Hair follicle dermal papilla cell (primary cell): Measurements from ENCODE around the gene LRP1. TPM values are rescaled to one million over a fixed set of nuclear protein-coding genes. Genes with fewer than 3 reads are reported as not detected.
A peak's percentile ranks its signal among the peaks of the same experiment; 100 is the strongest.

Source experiments
- small RNA-seq: library from RNA; depleted of rRNA; stranded (forward); fragments of <200 nt; gene quantifications from one replicate; pipeline ENCODE3, GENCODE V24; 2012
- total RNA-seq: library from RNA; depleted of rRNA; stranded (reverse); fragments of >200 nt; gene quantifications from 2 replicates; pipeline ENCODE4 v1.2.3, GENCODE V29; 2012

Gene LRP1
- total RNA-seq = 581 and 702 TPM in 2 replicates

GRCh38 chr12:57127726-57128518, at the start of gene LRP1:
TSS of gene LRP1 (plus strand) at chr12:57128483. CDS start at chr12:57128965, 482 bp downstream.

GRCh38 chr12:57078519-57079404, 49.5 kb upstream of the LRP1 start, which contains the start of gene NEMP1:
TSS of gene NEMP1 (minus strand) at chr12:57078791. CDS start at chr12:57078745, 46 bp downstream.

GRCh38 chr12:57088354-57089270, 39.7 kb upstream of the LRP1 start, which contains the start of gene NAB2:
TSS of gene NAB2 (plus strand) at chr12:57089114. CDS start at chr12:57089272, 158 bp downstream.

GRCh38 chr12:57111031-57111734, 17.1 kb upstream of the LRP1 start, which contains the start of gene STAT6:
TSS of gene STAT6 (minus strand) at chr12:57111362. CDS start at chr12:57108278, 3,084 bp downstream.

GRCh38 chr12:57146961-57147944, 19.0 kb downstream of the LRP1 start, which contains the start of gene LRP1-AS:
TSS of gene LRP1-AS (minus strand) at chr12:57147619.

GRCh38 chr12:57216014-57216911, 88.0 kb downstream of the LRP1 start, which contains the start of gene NXPH4:
TSS of gene NXPH4 (plus strand) at chr12:57216794. CDS start at chr12:57216970, 176 bp downstream.

GRCh38 chr12:57229634-57230380, 101.5 kb downstream of the LRP1 start, which contains the start of gene SHMT2:
TSS of gene SHMT2 (plus strand) at chr12:57229711. CDS start at chr12:57229779, 68 bp downstream.

GRCh38 chr12:57250956-57251355, 122.7 kb downstream of the LRP1 start, which contains the start of gene STAC3:
TSS of gene STAC3 (minus strand) at chr12:57251187. CDS start at chr12:57249636, 1,551 bp downstream.

Small RNA genes lying within 50 kb of the gene (small RNA-seq; reads per million reads assigned to genes)
- 1.2 reads per million, percentile 25 among the genes with 10 or more reads in this experiment for gene MIR1228

Other genes starting within 250 kb of the LRP1 start
- gene SDR9C7, start 194.1 kb upstream of the LRP1 start, total RNA-seq = not detected in 2 replicates
- gene RDH16, start 170.9 kb upstream of the LRP1 start, total RNA-seq = under 0.01 and 0.12 TPM in 2 replicates
- gene ZBTB39, start 121.9 kb upstream of the LRP1 start, total RNA-seq = 6.4 and 8.3 TPM in 2 replicates
- gene TAC3, start 112.0 kb upstream of the LRP1 start, total RNA-seq = not detected in 2 replicates
- 0.12 TPM in 1 of 2 replicates, not detected in the other for gene MYO1A, start 78.4 kb upstream of the LRP1 start, total RNA-seq
- gene NEMP1, start 49.7 kb upstream of the LRP1 start, total RNA-seq = 3.9 and 4.9 TPM in 2 replicates
- 49.7 and 51.2 TPM in 2 replicates for gene NAB2, start 39.4 kb upstream of the LRP1 start, total RNA-seq
- 129 and 138 TPM in 2 replicates for gene STAT6, start 17.1 kb upstream of the LRP1 start, total RNA-seq
- not detected in 2 replicates for gene LRP1-AS, start 19.1 kb downstream of the LRP1 start, total RNA-seq
- gene NXPH4, start 88.3 kb downstream of the LRP1 start, total RNA-seq = 1.1 and 2.3 TPM in 2 replicates
- 209 and 258 TPM in 2 replicates for gene SHMT2, start 101.2 kb downstream of the LRP1 start, total RNA-seq
- 0.81 TPM in 1 of 2 replicates, not detected in the other for gene STAC3, start 122.7 kb downstream of the LRP1 start, total RNA-seq